GM18517 (cell line): ENCODE measurements around the gene SERPINA6.
"Not testable (repeated sequence)": the region's sequence is repeated elsewhere in the genome, so short reads cannot be mapped to it uniquely, and the experiment has no call there.

Experiments
- ATAC-seq: cut with Tn5 transposase; IDR thresholded peaks from one replicate; pipeline ENCODE4 v1.9.1; 2021; ENCODE audit warnings: mild to moderate bottlenecking, moderate library complexity; ENCODE audit not compliant: unreplicated experiment

SERPINA6 gene

GRCh38 chr14:94354638-94355185, 31.6 kb upstream of the SERPINA6 start:
- no peak for ATAC-seq

DNA sequence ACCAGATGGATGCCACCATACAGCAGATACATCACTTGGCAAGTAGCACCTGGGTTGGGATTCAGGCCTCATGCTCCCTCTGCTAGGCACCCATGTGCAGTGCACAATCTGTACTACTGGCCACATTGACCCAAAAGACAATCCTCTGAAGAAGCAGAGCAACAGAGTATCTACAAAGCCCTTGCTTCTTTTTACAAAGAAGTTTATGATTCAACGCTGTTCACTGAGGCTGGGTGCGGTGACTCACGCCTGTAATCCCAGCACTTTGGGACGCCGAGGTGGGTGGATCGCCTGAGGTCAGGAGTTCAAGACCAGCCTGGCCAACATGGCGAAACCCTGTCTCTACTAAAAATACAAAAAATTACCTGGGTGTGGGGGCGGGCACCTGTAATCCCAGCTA, 31.1 kb upstream of the SERPINA6 start:
- ATAC-seq = not testable (repeated sequence)

GRCh38 chr14:94349276-94349675, 26.1 kb upstream of the SERPINA6 start:
- ATAC-seq = no peak

DNA sequence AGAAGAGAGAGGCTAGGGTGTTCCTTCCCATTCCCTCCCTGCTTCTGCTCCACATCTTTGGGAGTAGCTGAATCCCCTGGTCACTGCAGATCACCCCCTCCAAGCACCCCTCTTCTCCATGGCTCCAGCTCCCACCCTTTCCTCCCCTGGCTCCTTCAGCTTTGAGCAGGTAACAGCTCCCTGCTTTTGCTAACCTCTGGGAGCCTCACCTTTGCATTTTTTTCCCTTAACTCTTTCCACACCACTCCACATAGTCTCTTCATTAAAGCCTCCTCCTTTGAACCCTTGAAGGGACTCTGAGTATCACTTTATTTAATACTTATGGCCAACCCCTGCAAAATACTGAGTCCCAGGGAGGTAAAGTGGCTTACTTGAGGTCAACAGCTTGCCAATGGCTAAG, 25.7 kb upstream of the SERPINA6 start:
- no peak for ATAC-seq

- no peak for ATAC-seq
These were observed 23.7 kb upstream of the SERPINA6 start for GRCh38 chr14:94346841-94347240.

- ATAC-seq = peak; percentile 70
These were observed 23.1 kb upstream of the SERPINA6 start for GRCh38 chr14:94346065-94346786.

- no peak for ATAC-seq
These were observed 22.4 kb upstream of the SERPINA6 start for GRCh38 chr14:94345344-94346064.

- no peak for ATAC-seq
These were observed 21.3 kb upstream of the SERPINA6 start for GRCh38 chr14:94344389-94344788.

GRCh38 chr14:94343238-94344005, 20.3 kb upstream of the SERPINA6 start:
- ATAC-seq = no peak

- ATAC-seq = no peak
These were observed 19.3 kb upstream of the SERPINA6 start for GRCh38 chr14:94342334-94342934.

DNA sequence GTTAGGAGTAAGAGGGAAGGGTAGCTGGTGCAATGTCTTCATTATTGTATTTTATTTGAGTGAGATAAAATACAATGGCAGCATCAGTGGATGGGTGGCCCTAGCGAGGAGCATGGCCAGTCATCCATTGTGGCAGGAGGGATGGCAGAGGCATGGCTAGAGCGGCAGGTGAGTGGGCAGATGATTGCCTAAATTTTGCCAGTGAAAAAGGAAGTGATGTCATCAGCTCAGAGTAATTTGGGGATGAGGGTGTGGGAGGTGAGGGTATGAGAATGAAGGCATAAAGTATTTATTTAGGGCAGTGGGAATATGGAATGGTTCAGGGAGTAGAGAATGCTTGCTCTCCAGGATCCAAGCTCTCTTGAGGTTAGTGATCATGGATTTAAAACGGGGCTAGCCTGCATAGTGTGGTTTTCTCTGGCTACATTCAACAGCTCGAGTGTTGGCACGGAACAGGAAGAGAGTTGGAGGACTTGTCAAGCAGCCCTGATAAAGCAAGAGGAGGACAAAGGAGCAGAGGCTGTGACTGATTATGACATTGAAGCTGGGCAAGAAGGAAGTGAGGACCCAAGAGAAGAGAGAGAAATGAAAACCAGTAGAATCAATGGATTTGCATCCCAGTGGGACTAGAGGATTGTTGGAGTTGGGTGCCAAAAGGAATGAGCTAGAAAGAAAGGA, 18.7 kb upstream of the SERPINA6 start:
- no peak for ATAC-seq

DNA sequence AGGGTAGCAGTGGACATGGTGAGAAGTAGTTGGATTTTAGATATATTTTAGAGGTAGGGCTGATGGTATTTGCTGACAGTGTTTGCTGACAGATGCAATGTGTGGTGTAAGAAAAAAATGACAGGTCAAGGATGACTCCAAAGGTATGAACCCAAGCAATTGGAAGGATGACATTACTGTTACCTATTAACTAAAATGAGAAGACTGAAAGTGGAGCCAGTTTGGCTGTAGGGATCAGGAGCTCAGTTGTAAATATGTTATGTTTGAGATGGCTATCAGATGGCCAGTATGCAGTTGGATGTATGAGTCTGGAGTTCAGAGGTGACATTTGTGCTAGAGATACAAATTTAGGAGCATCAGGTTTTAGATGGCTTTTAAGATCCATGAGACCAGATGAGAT, 17.4 kb upstream of the SERPINA6 start:
- no peak for ATAC-seq

DNA sequence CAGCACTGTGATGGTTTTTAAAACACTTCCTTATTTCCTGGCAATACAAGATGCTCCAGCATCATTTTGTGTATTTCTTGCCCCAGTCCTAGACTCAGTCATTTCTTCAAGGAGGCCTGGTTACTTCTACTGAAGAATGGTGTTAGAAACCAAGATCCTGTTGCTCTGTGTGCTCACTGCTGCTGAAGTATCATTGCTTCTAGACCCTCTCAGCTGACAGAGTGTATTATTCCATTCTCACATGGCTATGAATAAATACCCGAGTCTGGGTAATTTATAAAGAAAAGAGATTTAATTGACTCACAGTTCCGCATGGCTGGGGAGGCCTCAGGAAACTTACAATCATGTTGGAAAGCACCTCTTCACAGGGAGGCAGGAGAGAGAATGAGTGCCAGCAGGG, 14.9 kb upstream of the SERPINA6 start:
- ATAC-seq = no peak

- ATAC-seq = no peak
These were observed 14.1 kb upstream of the SERPINA6 start for GRCh38 chr14:94337274-94337673.

DNA sequence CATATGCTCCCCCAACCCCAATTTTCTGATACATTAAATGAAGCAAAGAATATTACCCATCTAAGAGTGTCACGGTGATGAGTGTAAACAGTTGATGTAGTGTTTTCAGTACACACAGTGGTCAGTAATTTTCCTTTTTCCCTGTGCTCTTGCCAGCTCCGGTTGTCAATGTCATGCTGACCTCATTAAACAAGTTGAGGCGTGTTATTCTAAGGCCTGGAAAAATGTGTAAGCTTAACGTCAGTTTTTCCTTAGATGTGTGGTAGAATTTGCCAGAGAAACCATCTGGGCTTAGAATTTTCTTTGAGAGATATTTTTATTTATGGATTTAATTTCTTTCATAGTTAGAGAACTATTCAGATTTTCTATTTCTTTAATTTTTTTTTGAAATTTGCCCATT, 11.7 kb upstream of the SERPINA6 start:
- no peak for ATAC-seq

DNA sequence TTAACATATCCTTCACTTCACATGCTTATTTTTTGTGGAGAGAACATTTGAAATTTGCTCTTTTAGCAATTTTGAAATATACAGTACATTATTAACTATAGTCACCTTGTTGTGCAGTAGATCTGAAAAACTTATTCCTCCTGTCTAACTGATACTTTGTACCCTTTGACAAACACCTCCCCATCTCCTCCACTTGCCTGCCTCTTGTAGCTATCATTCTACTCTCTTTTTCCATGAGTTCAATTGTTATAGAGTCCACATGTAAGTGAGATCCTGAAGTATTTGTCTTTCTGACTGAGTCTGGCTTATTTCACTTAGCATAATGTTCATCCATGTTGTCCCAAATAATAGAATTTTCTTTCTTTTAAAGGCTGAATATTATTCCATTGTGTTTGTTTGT, 9.5 kb upstream of the SERPINA6 start:
- no peak for ATAC-seq

DNA sequence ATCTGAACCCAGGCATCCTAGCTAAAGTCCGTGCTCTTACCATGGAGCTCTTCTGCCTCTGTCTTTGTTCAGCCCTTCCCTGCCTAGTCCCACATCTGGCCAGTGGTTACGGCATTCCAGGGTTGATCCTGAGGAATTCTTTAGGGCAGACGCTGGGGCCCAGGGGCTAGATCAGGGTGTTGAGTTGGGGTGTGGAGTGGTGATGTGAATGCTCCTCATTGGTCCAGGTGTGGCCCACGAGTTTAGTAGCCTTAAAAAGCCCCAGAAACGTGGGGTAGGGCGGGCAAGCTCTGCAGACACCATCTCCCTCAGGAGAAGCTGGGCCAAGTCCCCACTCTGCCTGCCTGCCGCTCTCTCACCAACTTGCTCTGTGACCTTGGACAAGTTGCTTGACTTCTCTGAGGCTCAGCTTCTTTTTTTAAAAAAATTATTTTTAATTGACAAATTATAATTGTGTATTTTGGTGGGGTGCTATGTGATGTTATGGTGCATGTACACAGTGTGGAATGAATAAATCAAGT, 9.0 kb upstream of the SERPINA6 start:
- ATAC-seq = no peak

DNA sequence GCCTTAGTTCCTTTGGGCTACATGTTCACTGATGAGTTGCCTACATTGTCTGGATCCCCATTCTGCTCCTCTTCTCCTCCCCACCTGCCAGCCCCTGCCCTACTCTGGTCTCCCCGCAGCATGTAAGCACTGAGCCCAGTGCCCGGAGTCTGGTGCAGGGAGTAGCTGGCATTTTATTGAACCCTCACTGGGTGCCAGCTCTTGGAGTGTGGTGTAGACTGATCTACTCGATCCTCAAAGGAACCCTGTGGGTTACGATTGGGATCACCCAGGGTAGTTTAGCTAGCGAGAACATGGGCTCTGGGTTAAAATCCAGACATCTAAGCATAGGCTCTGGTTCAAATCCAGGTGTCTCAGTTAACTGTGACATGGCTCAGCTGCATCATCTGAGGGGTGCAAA, 8.3 kb upstream of the SERPINA6 start:
- ATAC-seq = no peak

- ATAC-seq = no peak
These were observed 7.7 kb upstream of the SERPINA6 start for GRCh38 chr14:94330857-94331256.

- ATAC-seq = no peak
These were observed 7.3 kb upstream of the SERPINA6 start for GRCh38 chr14:94330432-94330831.
